Caco-2 (cell line): ENCODE measurements around the gene RBPJ. TPM values are rescaled to one million over a fixed set of nuclear protein-coding genes. Genes with fewer than 3 reads are reported as not detected.

Experiments used
- BruUV-seq: library from RNA; stranded (reverse); fragments of 400-500 nt; replicated peaks from 2 replicates; lab custom pipeline; 2021; lab: Mats Ljungman, UMichigan
- CTCF ChIA-PET: fragments of 300-600 bp; sonication (Branson Sonifier 250); formaldehyde crosslinking; loops from one replicate; lab custom pipeline; 2022; ENCODE audit warnings: antibody characterized with exemption; lab: Charles Lee
- POLR2A ChIA-PET: fragments of 300-600 bp; sonication (Branson Sonifier 250); formaldehyde crosslinking; loops from one replicate; lab custom pipeline; 2022; ENCODE audit warnings: antibody characterized with exemption; lab: Charles Lee
- DNase-seq, 2 experiments: peaks; one replicate each; pipeline versions ENCODE4 v3.0.0 to v3.0.0-alpha.2; 2020 to 2022
- H3K27me3 ChIP-seq: replicated peaks from 2 replicates; pipeline ENCODE4 v1.6.0; 2011; ENCODE audit warnings: low read length; ENCODE audit not compliant: control insufficient read depth, insufficient read depth
- H3K36me3 ChIP-seq: 2 replicates; pipeline ENCODE4 v1.5.1; 2011; ENCODE audit warnings: low read length; ENCODE audit not compliant: control insufficient read depth, insufficient read depth
- H3K4me1 ChIP-seq: fragments of 250-450 bp; sonication (Bioruptor Pico); 2 replicates; pipeline ENCODE4 v1.5.1; 2020; ENCODE audit warnings: mild to moderate bottlenecking
- H3K4me3 ChIP-seq: 2 replicates; pipeline ENCODE4 v1.5.1; 2011; ENCODE audit warnings: low read depth, mild to moderate bottlenecking, control low read depth, low read length
- H3K9me3 ChIP-seq: fragments of 250-450 bp; sonication (Bioruptor Pico); 2 replicates; pipeline ENCODE4 v1.5.1; 2020; ENCODE audit warnings: mild to moderate bottlenecking, moderate library complexity
- H3K27ac Mint-ChIP-seq: one replicate; pipeline ENCODE4 v1.8.0; 2022; ENCODE audit warnings: mixed read lengths; ENCODE audit not compliant: unreplicated experiment
- H3K27me3 Mint-ChIP-seq: one replicate; pipeline ENCODE4 v1.8.0; 2022; ENCODE audit warnings: mixed read lengths; ENCODE audit not compliant: insufficient read depth, unreplicated experiment
- H3K36me3 Mint-ChIP-seq: one replicate; pipeline ENCODE4 v1.8.0; 2022; ENCODE audit warnings: mild to moderate bottlenecking, mixed read lengths; ENCODE audit not compliant: insufficient read depth, unreplicated experiment
- H3K4me1 Mint-ChIP-seq: one replicate; pipeline ENCODE4 v1.8.0; 2022; ENCODE audit warnings: low read depth, mixed read lengths; ENCODE audit not compliant: unreplicated experiment
- H3K4me3 Mint-ChIP-seq: one replicate; pipeline ENCODE4 v1.8.0; 2022; ENCODE audit warnings: mild to moderate bottlenecking, moderate library complexity, mixed read lengths; ENCODE audit not compliant: unreplicated experiment
- H3K9me3 Mint-ChIP-seq: one replicate; pipeline ENCODE4 v1.8.0; 2022; ENCODE audit warnings: mixed read lengths; ENCODE audit not compliant: unreplicated experiment
- intact Hi-C: fragments of 100-400 bp; cut with micrococcal nuclease; formaldehyde crosslinking; loops from one replicate; pipeline ENCODE4 v1.10.0; 2022; ENCODE audit not compliant: unreplicated experiment
- total RNA-seq: library from RNA; stranded (reverse); gene quantifications from 2 replicates; pipeline ENCODE4 v1.2.3, GENCODE V29; 2022
- TF ChIP-seq, protein P1 (sequence below), 2 experiments: fragments of 200-600 bp in 1 of 2; IDR thresholded peaks; 1 replicate in 1 of 2; 2 replicates in 1 of 2; pipeline versions ENCODE4 v1.5.1 to v1.8.0; 2011 to 2022; ENCODE audit warnings: antibody characterized with exemption in 1 of 2, control low read depth in 1 of 2, inconsistent platforms in 1 of 2, low read depth in 1 of 2, low read length in 1 of 2, mild to moderate bottlenecking in 1 of 2, moderate library complexity in 1 of 2; ENCODE audit not compliant: insufficient read depth in 1 of 2, severe bottlenecking in 1 of 2, unreplicated experiment in 1 of 2

The RBPJ gene
- total RNA-seq, 1 experiment from 2014 or later, result 38.8 TPM

DNA sequence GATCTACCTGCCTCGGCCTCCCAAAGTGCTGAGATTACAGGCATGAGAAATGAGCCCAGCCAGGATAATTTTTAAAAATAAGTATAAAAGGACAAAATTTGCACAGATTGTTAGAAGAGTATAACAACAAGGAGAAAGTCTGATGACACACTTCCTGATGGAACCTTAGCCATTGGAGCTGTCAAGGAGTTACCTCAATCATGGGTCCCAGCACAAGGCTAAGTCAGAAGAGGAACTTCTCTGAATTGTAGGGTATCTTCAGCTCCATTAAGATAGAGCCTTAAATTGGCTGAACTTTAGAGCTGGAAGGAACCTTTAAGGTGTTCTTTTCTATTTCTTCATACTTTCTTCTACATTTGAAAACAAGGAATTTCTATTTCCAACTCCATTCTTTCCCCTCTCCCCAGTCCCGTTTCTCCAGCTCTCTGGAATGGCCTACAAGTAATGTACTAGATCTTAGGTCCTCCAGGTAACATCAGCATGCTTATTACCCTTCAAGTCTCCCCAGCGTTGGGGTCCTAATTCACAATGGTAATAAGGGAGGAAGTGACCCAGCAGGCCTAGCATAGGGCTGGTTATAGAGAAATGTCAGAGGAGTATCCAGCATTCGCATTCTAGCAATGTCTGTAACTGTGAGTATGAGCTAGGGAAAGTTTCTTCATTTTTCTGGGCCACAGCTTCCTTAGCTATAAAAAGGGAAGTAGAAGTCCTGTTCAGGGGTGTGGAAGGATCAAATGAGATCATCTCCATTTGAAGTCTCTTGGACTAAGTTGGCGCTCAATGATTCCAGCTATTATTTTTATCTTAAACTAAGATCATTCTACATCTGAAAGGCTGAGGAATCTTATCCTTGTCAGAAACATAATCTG is 18.5 kb upstream of the RBPJ start:
- H3K36me3 Mint-ChIP-seq, result no peaks in the 10 kb centered on the region
- Histone ChIP-seq H3K27me3 (no peaks in the 10 kb centered on the region), H3K36me3 (no peaks in the 10 kb centered on the region), H3K9me3 (no peaks in the 10 kb centered on the region), H3K4me1 (no peaks in the 10 kb centered on the region), H3K4me3 (no peak overlapping the region)
- no peak overlapping the region for H3K27ac Mint-ChIP-seq
- POLR2A ChIA-PET, result no interaction called here
- H3K4me3 Mint-ChIP-seq, result no peak overlapping the region
- H3K4me1 Mint-ChIP-seq, result no peaks in the 10 kb centered on the region
- intact Hi-C loops, result no loop called here
- TF ChIP-seq, protein P1, sequence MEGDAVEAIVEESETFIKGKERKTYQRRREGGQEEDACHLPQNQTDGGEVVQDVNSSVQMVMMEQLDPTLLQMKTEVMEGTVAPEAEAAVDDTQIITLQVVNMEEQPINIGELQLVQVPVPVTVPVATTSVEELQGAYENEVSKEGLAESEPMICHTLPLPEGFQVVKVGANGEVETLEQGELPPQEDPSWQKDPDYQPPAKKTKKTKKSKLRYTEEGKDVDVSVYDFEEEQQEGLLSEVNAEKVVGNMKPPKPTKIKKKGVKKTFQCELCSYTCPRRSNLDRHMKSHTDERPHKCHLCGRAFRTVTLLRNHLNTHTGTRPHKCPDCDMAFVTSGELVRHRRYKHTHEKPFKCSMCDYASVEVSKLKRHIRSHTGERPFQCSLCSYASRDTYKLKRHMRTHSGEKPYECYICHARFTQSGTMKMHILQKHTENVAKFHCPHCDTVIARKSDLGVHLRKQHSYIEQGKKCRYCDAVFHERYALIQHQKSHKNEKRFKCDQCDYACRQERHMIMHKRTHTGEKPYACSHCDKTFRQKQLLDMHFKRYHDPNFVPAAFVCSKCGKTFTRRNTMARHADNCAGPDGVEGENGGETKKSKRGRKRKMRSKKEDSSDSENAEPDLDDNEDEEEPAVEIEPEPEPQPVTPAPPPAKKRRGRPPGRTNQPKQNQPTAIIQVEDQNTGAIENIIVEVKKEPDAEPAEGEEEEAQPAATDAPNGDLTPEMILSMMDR (IDR thresholded peaks at IDR 0.05; ENCODE audit: insufficient read depth in 1 of 2, low read depth in 1 of 2, low read length in 1 of 2, severe bottlenecking in 1 of 2, unreplicated experiment in 1 of 2), result no peak
- no peak for DNase-seq
- H3K9me3 Mint-ChIP-seq, result no peaks in the 10 kb centered on the region
- no peaks in the 10 kb centered on the region for H3K27me3 Mint-ChIP-seq
- no TSS peak for BruUV-seq
- CTCF ChIA-PET, result no interaction called here

DNA sequence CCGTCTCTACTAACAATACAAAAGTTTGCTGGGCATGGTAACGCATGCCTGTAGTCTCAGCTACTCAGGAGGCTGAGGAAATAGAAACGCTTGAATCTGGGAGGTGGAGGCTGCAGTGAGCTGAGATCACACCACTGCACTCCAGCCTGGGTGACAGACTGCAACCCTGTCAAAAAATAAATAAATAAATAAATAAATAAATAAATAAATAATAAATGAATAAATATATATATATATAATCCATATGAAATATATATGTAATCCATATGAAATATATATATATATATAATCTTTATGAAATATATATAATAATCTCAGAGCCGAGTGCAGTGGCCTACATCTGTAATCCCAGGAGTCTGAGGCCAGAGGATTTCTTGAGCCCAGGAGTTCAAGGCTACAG is 17.8 kb upstream of the RBPJ start:
- intact Hi-C loops, result no loop called here
- H3K27me3 Mint-ChIP-seq, result no peaks in the 10 kb centered on the region
- no peaks in the 10 kb centered on the region for H3K36me3 Mint-ChIP-seq
- H3K4me1 ChIP-seq, result no peaks in the 10 kb centered on the region
- H3K27me3 ChIP-seq, result no peaks in the 10 kb centered on the region
- no peak overlapping the region for H3K4me3 Mint-ChIP-seq
- H3K9me3 Mint-ChIP-seq, result no peaks in the 10 kb centered on the region
- no peak for DNase-seq
- no peaks in the 10 kb centered on the region for H3K9me3 ChIP-seq
- no peak overlapping the region for H3K4me3 ChIP-seq
- TF ChIP-seq, protein P1 (IDR thresholded peaks at IDR 0.05; ENCODE audit: insufficient read depth in 1 of 2, low read depth in 1 of 2, low read length in 1 of 2, severe bottlenecking in 1 of 2, unreplicated experiment in 1 of 2), result no peak
- BruUV-seq, result no TSS peak
- ChIA-PET CTCF (interaction anchor here (0.6 kb wide), 1 partner anchor 281 kb away, joined by 3 read pairs; no protein-coding TSS in a partner anchor), POLR2A (no interaction called here)
- no peak overlapping the region for H3K27ac Mint-ChIP-seq
- no peaks in the 10 kb centered on the region for H3K4me1 Mint-ChIP-seq
- no peaks in the 10 kb centered on the region for H3K36me3 ChIP-seq

DNA sequence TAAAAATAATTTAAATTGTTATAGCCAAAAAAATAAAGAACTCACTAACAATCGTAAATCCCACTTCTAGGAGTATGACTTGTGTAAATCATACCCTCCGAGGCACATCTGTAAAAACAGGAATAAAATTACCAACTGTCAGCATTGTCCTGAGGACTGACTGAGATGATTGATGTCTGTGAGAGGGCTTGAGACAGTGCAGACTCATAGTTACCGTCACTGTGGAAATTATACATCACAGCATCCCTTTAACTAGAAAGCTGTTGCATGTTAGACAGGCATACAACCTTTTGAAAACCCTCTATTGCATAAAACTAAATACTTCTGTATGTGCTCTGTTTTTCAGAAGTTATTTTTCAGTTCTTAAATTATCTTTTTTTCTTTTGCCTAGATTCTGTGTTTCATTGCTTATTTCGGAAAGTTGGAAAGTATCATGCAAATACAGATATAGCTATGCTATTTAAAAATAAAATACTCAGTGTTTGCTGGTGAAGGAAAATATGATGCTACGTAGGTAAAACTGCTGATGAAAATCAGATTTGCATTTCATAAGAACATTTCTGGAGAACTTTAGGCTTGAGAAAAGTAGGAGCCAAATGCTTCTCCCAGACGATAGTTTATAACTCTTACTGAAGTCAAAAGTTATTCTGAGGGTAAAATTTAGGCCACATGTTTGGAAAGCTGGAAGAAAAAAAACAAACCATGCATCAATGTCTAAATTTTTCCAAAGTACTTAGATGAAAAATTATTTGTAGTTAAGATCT is 13.6 kb upstream of the RBPJ start:
- no peaks in the 10 kb centered on the region for H3K4me1 ChIP-seq
- no TSS peak for BruUV-seq
- ChIA-PET CTCF (no interaction called here), POLR2A (no interaction called here)
- DNase-seq, result no peak
- Mint-ChIP-seq H3K36me3 (no peaks in the 10 kb centered on the region), H3K9me3 (no peaks in the 10 kb centered on the region), H3K4me1 (no peaks in the 10 kb centered on the region), H3K27me3 (no peaks in the 10 kb centered on the region), H3K4me3 (no peak overlapping the region), H3K27ac (no peak overlapping the region)
- H3K4me3 ChIP-seq, result no peak overlapping the region
- intact Hi-C loops, result no loop called here
- no peaks in the 10 kb centered on the region for H3K27me3 ChIP-seq
- TF ChIP-seq, protein P1 (IDR thresholded peaks at IDR 0.05; ENCODE audit: insufficient read depth in 1 of 2, low read depth in 1 of 2, low read length in 1 of 2, severe bottlenecking in 1 of 2, unreplicated experiment in 1 of 2), result no peak
- H3K9me3 ChIP-seq, result no peaks in the 10 kb centered on the region
- H3K36me3 ChIP-seq, result no peaks in the 10 kb centered on the region
